Cardiac fibroblast (primary cell): Measurements from ENCODE around the gene TMEM115.

Experiments used
- DNase-seq, 2 donors: peaks; one replicate each; pipeline versions ENCODE4 v3.0.0 to v3.0.0-alpha.2; 2010; ENCODE audit warnings: low read depth in 2 of 2
- H3K4me3 ChIP-seq, 2 donors: replicated peaks in 1 of 2; 1 replicate in 1 of 2; 2 replicates in 1 of 2; pipeline ENCODE4 v1.5.1; 2011; ENCODE audit warnings: low read depth in 2 of 2, low read length in 2 of 2, mild to moderate bottlenecking in 2 of 2, moderate library complexity in 1 of 2
- CTCF ChIP-seq: IDR thresholded peaks from one replicate; pipeline ENCODE4 v1.5.1; 2011; ENCODE audit warnings: low read depth, mild to moderate bottlenecking, low read length, inconsistent platforms

The TMEM115 gene

DNA sequence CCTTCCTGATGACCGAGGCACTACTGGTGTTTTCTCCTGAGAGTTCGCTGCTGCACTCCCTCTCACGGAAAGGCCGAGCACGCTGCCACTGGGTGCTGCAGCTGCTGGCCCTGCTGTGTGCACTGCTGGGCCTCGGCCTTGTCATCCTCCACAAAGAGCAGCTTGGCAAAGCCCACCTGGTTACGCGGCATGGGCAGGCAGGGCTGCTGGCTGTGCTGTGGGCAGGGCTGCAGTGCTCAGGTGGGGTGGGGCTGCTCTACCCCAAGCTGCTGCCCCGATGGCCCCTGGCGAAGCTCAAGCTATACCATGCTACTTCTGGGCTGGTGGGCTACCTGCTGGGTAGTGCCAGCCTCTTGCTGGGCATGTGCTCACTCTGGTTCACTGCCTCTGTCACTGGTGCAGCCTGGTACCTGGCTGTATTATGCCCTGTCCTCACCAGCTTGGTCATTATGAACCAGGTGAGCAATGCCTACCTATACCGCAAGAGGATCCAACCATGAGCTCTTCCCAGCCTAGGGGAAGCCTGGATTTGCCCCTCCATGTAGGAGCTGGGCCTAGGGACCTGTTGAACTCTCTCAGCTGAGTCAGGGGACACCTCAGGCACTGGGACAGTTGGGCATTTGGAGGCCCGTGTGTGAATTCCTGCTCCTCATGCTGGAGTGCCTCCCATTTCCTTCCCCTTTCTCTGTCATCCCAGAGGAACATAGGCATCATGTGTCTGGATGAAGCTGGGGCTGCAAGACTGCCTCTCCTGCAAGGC is 5.9 kb downstream of the TMEM115 start:
- TF ChIP-seq CTCF: no peak

GRCh38 chr3:50352781-50353180 is 6.5 kb downstream of the TMEM115 start:
- peak; percentile 29 for TF ChIP-seq CTCF
- DNase-seq: peak in 1 of 2 donors; percentile 56
- H3K4me3 ChIP-seq: no peak overlapping the region

More for the DNA sequence above, 5.9 kb downstream of the TMEM115 start:
- H3K4me3 ChIP-seq: no peak overlapping the region
- DNase-seq: no peak

- TF ChIP-seq CTCF: no peak
- H3K4me3 ChIP-seq: peak overlapping the region; percentile 80 to 98
- no peak for DNase-seq
Measured at GRCh38 chr3:50351323-50351697, 8.0 kb downstream of the TMEM115 start.

DNA sequence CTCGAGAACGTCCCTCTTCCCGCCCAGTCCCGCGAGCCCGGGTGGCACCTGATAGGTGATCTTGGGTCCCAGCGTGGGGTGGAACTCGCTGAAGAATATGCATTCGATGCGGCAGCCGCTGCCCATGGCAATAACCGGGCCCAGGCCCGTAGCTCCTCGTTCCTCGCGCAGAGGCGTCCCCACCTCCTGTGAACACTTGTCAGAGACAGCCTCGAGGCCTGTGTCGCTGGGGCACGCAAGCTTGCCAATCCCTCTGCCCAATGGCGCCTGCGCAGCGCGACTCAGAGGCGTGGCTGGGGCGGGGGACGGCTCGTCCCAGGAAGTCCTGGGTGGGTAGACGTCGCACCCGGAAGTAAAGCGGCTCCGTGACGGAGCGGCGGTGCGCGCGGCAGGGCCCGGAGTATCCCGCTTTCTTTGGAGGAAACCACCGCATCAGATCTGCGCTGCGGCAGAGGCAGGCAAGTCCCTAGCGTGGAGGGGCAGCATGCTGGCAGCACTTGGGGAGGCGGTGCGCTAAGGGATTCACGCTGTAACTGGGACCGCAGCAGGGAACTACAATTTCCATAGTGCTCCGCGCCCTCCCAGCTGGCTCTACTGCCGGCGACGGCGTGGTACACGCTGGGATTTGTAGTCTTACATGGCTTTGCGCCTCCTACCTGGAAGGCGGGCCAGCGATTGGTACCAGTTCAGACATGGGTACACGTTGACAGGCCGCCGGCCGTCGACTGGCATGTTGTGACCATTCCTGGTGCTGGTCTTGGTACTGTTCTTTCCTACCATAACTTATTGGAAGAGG is 8.6 kb downstream of the TMEM115 start, which contains the start of the genes CYB561D2 and NPRL2:
TSS of gene CYB561D2 (plus strand) at position 336 of the 796 bp plus-strand sequence. CDS start 572 bp downstream, outside the sequence.
TSS of gene NPRL2 (minus strand) at position 249 of the 796 bp plus-strand sequence. CDS start at position 126, 123 bp downstream.
- TF ChIP-seq CTCF: no peak
- peak; percentile 92 to 93 for DNase-seq

GRCh38 chr3:50350213-50350526 is 9.2 kb downstream of the TMEM115 start:
- peak overlapping the region; percentile 80 to 98 for H3K4me3 ChIP-seq
- no peak for TF ChIP-seq CTCF
- no peak for DNase-seq

More for the DNA sequence above, 8.6 kb downstream of the TMEM115 start, which contains the start of the genes CYB561D2 and NPRL2:
- peak within 1 kb of the TSS; percentile 80 to 98 for H3K4me3 ChIP-seq

- peak; percentile 80 to 83 for DNase-seq
- TF ChIP-seq CTCF: peak; percentile 63
- no peak overlapping the region for H3K4me3 ChIP-seq
Measured at GRCh38 chr3:50347187-50347813, 12.0 kb downstream of the TMEM115 start.
